ENCODE results near the gene RCL1.
"Not testable (repeated sequence)": the region's sequence is repeated elsewhere in the genome, so short reads cannot be mapped to it uniquely, and the experiment has no call there.

RCL1 gene

GRCh38 chr9:4890242-4890641 lies 97.5 kb downstream of the RCL1 start:
- DNase-seq = no peak

GRCh38 chr9:4890929-4891328 lies 98.2 kb downstream of the RCL1 start:
- DNase-seq = no peak

- DNase-seq = no peak
Measured at GRCh38 chr9:4891674-4892073, 98.9 kb downstream of the RCL1 start.

- no peak for DNase-seq
Measured at GRCh38 chr9:4892501-4893194, 99.9 kb downstream of the RCL1 start.

GRCh38 chr9:4894076-4894475 lies 101.3 kb downstream of the RCL1 start:
- DNase-seq = no peak

- not testable (repeated sequence) for DNase-seq
Measured at GRCh38 chr9:4899853-4900252, 107.1 kb downstream of the RCL1 start.

- DNase-seq = peak; percentile 5
Measured at GRCh38 chr9:4901401-4902134, 108.8 kb downstream of the RCL1 start.

GRCh38 chr9:4902135-4902475 lies 109.4 kb downstream of the RCL1 start:
- no peak for DNase-seq

- DNase-seq = no peak
Measured at GRCh38 chr9:4904322-4905134, 111.8 kb downstream of the RCL1 start.

- no peak for DNase-seq
Measured at GRCh38 chr9:4905135-4905490, 112.4 kb downstream of the RCL1 start.
